ENCODE measurements around the gene ADGRE3. TPM values are rescaled to one million over a fixed set of nuclear protein-coding genes. Genes with fewer than 3 reads are reported as not detected.
A peak's percentile ranks its signal among the peaks of the same experiment; 100 is the strongest.
"Not testable (repeated sequence)": the region's sequence is repeated elsewhere in the genome, so short reads cannot be mapped to it uniquely, and the experiment has no call there.

ADGRE3 gene
- total RNA-seq, 1 donor from 2014 or later: 17.3 TPM

GRCh38 chr19:14629557-14629956 is 45.1 kb downstream of the ADGRE3 start:
- ATAC-seq (no peak), DNase-seq (no peak)
- intact Hi-C loops (cut with DNase I): no loop called here
- H3K4me1 ChIP-seq: no peaks in the 10 kb centered on the region
- H3K27ac ChIP-seq: no peak overlapping the region
- no peaks in the 10 kb centered on the region for H3K9me3 ChIP-seq
- H3K36me3 ChIP-seq: no peaks in the 10 kb centered on the region
- H3K27me3 ChIP-seq: no peaks in the 10 kb centered on the region
- H3K4me3 ChIP-seq: no peak overlapping the region
- TF ChIP-seq CTCF (IDR thresholded peaks at IDR 0.05): no peak

GRCh38 chr19:14624491-14624890 is 50.2 kb downstream of the ADGRE3 start:
- H3K27me3 ChIP-seq; DNase-seq; H3K4me1 ChIP-seq; H3K36me3 ChIP-seq; H3K4me3 ChIP-seq; intact Hi-C loops (cut with DNase I); H3K9me3 ChIP-seq; H3K27ac ChIP-seq; ATAC-seq: not testable (repeated sequence)

- Histone ChIP-seq H3K27ac (no peak overlapping the region), H3K4me3 (no peak overlapping the region), H3K36me3 (no peaks in the 10 kb centered on the region), H3K9me3 (peaks cover 13% of the 10 kb centered on the region), H3K4me1 (no peaks in the 10 kb centered on the region), H3K27me3 (no peaks in the 10 kb centered on the region)
- TF ChIP-seq CTCF (IDR thresholded peaks at IDR 0.05): no peak
- no peak for DNase-seq
- no peak for ATAC-seq
- intact Hi-C loops (cut with DNase I): no loop called here
Observed at GRCh38 chr19:14619404-14619803, 55.2 kb downstream of the ADGRE3 start.

- H3K9me3 ChIP-seq: peaks cover 13% of the 10 kb centered on the region
- intact Hi-C loops (cut with DNase I): no loop called here
- no peak for DNase-seq
- no peaks in the 10 kb centered on the region for H3K4me1 ChIP-seq
- no peak overlapping the region for H3K27ac ChIP-seq
- H3K36me3 ChIP-seq: no peaks in the 10 kb centered on the region
- TF ChIP-seq CTCF (IDR thresholded peaks at IDR 0.05): no peak
- no peak overlapping the region for H3K4me3 ChIP-seq
- ATAC-seq: peak; percentile 82
- H3K27me3 ChIP-seq: no peaks in the 10 kb centered on the region
Observed at GRCh38 chr19:14616407-14616806, 58.2 kb downstream of the ADGRE3 start.

- intact Hi-C loops (cut with DNase I): no loop called here
- H3K9me3 ChIP-seq: peaks cover 13% of the 10 kb centered on the region
- no peak overlapping the region for H3K4me3 ChIP-seq
- H3K27ac ChIP-seq: no peak overlapping the region
- H3K27me3 ChIP-seq: no peaks in the 10 kb centered on the region
- ATAC-seq (no peak), DNase-seq (no peak)
- no peak for TF ChIP-seq CTCF (IDR thresholded peaks at IDR 0.05)
- H3K36me3 ChIP-seq: no peaks in the 10 kb centered on the region
- H3K4me1 ChIP-seq: no peaks in the 10 kb centered on the region
Observed at GRCh38 chr19:14615623-14616022, 59.0 kb downstream of the ADGRE3 start.

GRCh38 chr19:14614099-14614412 is 60.6 kb downstream of the ADGRE3 start:
- peak; percentile 73 for DNase-seq
- intact Hi-C loops (cut with DNase I): no loop called here
- H3K27ac ChIP-seq: no peak overlapping the region

GRCh38 chr19:14613399-14614098 is 61.1 kb downstream of the ADGRE3 start:
- H3K4me1 ChIP-seq; intact Hi-C loops (cut with DNase I); ATAC-seq; H3K36me3 ChIP-seq; H3K9me3 ChIP-seq; H3K27me3 ChIP-seq; DNase-seq; H3K4me3 ChIP-seq; H3K27ac ChIP-seq: not testable (repeated sequence)

More at GRCh38 chr19:14614099-14614412, 60.6 kb downstream of the ADGRE3 start:
- H3K36me3 ChIP-seq: no peaks in the 10 kb centered on the region
- ATAC-seq: peak; percentile 83
- H3K4me1 ChIP-seq: no peaks in the 10 kb centered on the region
- no peak for TF ChIP-seq CTCF (IDR thresholded peaks at IDR 0.05)
- peaks cover 3% of the 10 kb centered on the region for H3K9me3 ChIP-seq
- H3K27me3 ChIP-seq: no peaks in the 10 kb centered on the region
- H3K4me3 ChIP-seq: no peak overlapping the region

Data from upper lobe of right lung (tissue), 1 donor.